HG02884 (cell line): ENCODE results near the gene BMF.
A peak's percentile ranks its signal among the peaks of the same experiment; 100 is the strongest.

Experiments
- ATAC-seq: cut with Tn5 transposase; IDR thresholded peaks from one replicate; pipeline ENCODE4 v1.9.1; 2021; ENCODE audit warnings: mild to moderate bottlenecking, moderate library complexity; ENCODE audit not compliant: unreplicated experiment

The BMF gene

GRCh38 chr15:40051616-40052415 is 56.9 kb downstream of the BMF start:
- no peak for ATAC-seq

GRCh38 chr15:40050788-40051470 is 57.8 kb downstream of the BMF start:
- ATAC-seq, result no peak

DNA sequence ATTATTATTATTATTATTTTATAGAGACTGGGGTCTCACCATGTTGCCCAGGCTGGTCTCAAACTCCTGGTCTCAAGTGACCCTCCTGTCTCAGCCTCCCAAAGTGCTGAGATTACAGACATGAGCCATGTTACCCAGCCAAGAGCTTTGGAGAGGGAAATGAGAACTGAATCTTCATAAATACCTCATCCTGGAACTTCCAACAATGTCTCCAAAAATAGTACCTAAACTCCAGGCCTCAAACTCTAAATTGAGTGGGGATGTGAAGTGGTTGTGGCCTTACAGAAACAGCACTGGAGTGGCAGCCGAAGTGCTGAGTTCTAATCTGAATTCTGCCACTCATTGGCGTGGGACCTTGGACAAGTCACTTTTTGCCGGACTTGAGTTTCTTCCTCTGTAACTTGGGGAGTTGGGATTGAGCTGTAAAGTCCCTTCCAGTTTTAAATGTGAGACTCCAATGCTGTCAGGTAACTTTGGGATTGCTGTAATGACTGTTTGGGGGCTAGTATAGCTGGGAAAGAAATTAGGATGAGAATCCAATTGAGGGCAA is 59.7 kb downstream of the BMF start:
- ATAC-seq, result no peak

DNA sequence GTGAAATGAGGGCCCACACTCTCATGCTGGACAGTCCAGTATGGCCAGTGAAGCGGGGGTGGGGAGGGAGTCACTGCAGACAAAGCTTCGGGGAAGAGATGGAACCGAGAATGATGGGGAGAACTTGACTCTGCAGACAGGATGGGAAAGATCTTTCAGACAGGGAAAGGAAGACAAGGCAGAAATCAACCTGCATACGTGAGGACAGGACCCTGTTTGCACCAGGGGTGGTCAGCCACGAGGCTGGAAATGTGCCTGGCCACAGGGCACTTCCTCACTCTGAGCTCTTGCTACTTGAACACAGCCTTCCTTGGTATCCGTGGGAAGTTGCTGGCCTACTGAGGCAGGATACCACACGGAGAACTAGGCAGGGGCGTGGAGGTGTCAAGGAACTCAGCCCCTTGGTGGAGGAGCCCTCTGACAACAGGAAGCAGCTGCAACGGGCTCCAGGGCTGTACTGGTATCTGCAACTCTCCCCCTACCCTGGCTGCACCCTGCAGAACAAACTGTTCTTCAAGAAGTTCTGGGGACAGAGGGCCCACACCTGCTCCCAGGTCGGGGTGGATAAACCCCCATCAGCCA is 60.4 kb downstream of the BMF start:
- ATAC-seq, result no peak

- peak; percentile 76 for ATAC-seq
Measured at GRCh38 chr15:40047415-40048210, 61.1 kb downstream of the BMF start.

- ATAC-seq, result no peak
Measured at GRCh38 chr15:40046721-40047414, 61.8 kb downstream of the BMF start.

DNA sequence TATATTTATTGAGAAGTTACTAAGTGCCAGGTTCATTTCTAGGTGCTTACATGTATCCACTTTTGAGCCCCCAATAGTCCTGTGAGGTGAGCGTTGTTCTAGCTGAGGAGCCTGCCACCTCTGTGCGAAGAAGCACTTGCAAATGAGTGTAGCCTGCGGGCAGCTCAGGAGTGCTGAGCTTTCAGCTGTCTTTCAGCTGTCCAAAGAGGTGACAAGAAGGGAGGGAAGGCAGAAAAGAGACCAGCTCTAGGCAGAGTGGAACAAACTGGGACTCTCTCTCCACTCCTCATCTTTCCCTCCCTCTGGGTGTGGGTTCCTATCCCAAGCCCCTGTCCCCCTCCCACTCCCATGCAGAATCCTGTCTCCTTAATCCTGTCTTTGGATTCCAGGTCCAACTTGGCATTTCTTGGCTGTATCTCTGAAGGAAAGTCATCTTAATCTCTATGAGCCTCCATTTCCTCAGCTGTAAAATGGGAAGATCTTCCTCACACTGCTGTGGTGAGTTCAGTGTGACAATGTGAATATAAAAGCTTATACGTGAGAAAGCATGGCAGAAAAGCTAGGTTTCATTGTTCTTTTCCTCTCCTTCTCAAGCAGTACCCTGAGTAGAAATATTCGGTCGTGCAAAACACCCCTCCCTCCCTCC is 63.0 kb downstream of the BMF start:
- no peak for ATAC-seq

DNA sequence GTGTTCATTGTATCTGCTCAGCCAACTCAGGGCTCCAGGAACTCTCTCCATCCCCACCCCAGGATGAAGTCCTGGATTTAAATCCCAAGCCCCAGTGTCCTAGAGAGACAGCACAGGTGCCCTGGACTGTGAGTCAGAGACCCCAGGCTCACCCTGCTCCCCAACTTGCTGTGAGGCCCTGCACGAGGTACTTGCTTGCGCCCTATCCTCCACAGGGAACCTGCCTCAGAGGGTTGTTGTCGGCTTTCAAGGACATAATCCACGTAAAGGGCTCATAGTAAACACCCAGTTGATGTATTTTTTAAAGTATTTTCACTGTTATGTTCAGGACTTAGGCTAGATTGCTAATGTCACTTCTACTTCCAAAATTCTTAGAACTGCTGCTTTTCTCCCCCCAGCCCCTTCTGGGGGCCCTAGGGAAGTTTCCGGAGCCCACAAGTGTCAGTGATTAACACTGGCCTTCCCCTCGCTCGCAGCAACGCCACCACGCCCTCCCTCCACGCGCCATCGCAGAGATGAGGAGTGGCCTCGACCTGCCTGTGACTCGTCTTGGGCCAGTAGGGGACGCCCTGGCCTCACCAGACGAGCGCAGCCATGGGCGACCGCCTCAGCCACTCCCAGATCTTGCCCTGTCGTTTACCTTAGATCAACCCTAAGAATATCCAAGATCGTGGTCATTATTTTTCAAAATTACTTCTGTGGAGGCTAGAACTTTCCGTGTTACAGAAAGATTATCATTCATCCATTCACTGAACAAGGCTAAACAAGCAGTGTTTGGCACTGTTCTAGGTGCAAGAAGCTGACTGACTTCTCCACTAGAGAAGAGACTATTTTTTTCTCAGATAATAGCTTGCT is 63.7 kb downstream of the BMF start:
- ATAC-seq, result peak; percentile 67

DNA sequence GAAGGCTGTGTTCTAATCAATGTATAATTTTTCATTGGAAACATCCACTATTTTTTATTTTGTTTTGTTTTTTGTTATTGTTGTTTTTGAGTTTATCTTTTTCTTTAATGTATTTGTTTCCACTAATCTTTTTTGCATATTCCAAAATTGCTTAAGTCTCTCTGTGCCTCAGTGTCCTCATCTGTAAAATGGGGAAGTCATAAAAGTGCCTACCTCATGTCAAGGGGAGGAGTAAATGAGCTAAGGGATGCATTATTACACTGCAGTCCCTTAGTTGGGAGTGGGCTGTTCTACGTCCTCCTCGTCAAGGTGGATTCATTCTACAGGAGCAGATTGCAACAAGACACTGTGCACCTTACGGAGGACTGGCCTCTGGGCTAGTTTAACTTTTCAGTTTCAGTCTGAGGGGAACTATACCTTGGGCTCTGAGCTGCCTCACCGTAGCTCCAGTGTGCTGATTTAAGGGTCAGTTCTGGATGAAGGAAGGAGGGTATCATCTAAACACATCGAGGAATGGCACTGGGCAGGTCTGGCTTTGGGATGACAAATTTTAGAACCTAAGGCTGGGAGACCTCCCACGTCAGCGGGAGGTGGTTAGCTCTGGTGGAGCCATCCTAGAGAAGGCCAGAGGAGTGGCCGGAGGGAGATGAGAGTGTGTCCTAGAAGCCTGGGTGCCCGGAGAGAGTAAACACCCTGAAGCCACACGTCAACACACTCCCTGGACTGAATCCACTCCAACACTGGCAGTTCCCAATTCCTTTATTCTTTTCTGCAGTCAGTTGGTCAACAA is 64.6 kb downstream of the BMF start:
- ATAC-seq, result no peak

- ATAC-seq, result no peak
Measured at GRCh38 chr15:40042791-40043320, 65.8 kb downstream of the BMF start.

- no peak for ATAC-seq
Measured at GRCh38 chr15:40040770-40041169, 67.9 kb downstream of the BMF start.

DNA sequence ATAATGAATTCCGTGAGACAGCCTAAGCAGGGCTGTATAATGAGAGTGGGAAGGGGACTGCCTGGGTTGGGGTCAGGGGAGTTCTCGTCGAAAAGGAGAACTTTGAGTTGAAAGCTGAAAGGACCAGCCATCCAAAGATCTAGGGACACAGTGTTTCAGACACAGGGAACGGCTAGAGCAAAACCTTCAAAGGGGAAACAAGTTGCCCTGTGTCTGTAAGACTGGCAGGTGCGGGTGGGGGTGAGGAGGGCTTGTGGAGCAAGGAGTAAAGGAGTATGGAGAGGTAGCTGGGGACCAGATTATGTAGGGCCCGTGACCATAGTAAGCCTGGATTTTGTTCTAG is 68.4 kb downstream of the BMF start:
- ATAC-seq, result no peak

GRCh38 chr15:40038638-40039543 is 69.8 kb downstream of the BMF start, which contains the start of gene SRP14:
SRP14 (minus strand) TSS chr15:40039181; CDS start chr15:40039116, 65 bp downstream.
- ATAC-seq, result peak; percentile 95

GRCh38 chr15:40038275-40038637 is 70.4 kb downstream of the BMF start:
- ATAC-seq, result no peak
